HG03342 (cell line): ENCODE results near the gene CCDC107.

Experiments used
- ATAC-seq: cut with Tn5 transposase; IDR thresholded peaks from one replicate; pipeline ENCODE4 v1.9.1; 2021; ENCODE audit warnings: mild to moderate bottlenecking, moderate library complexity; ENCODE audit not compliant: unreplicated experiment

The CCDC107 gene

GRCh38 chr9:35700031-35700430 is 41.9 kb downstream of the CCDC107 start:
- ATAC-seq: no peak

- no peak for ATAC-seq
Measured at GRCh38 chr9:35700942-35701341, 42.9 kb downstream of the CCDC107 start.

GRCh38 chr9:35702696-35703095 is 44.6 kb downstream of the CCDC107 start:
- no peak for ATAC-seq

GRCh38 chr9:35703906-35704672 is 46.0 kb downstream of the CCDC107 start:
- no peak for ATAC-seq

- ATAC-seq: no peak
Measured at GRCh38 chr9:35705372-35705771, 47.3 kb downstream of the CCDC107 start.

- ATAC-seq: no peak
Measured at GRCh38 chr9:35705836-35706430, 47.8 kb downstream of the CCDC107 start.

GRCh38 chr9:35706951-35707350 is 48.9 kb downstream of the CCDC107 start:
- no peak for ATAC-seq

GRCh38 chr9:35708146-35708545 is 50.1 kb downstream of the CCDC107 start:
- ATAC-seq: no peak

GRCh38 chr9:35710818-35711500 is 52.9 kb downstream of the CCDC107 start:
- no peak for ATAC-seq
